SH-SY5Y (cell line): Measurements from ENCODE around the gene P2RY8.

Source experiments
- GATA2 ChIP-seq: IDR thresholded peaks from 2 replicates; pipeline ENCODE4 v1.6.1; 2011; ENCODE audit warnings: mild to moderate bottlenecking, low read depth, low read length
- GATA3 ChIP-seq: IDR thresholded peaks from 2 replicates; pipeline ENCODE4 v1.6.1; 2011; ENCODE audit warnings: low read depth, mild to moderate bottlenecking, low read length, moderate library complexity

GRCh38 chrX:1442724-1443367 lies 94.1 kb downstream of the P2RY8 start:
- TF ChIP-seq GATA2: no peak
- no peak for TF ChIP-seq GATA3
